ENCODE data around the gene TSPAN17. TPM values are rescaled to one million over a fixed set of nuclear protein-coding genes. Genes with fewer than 3 reads are reported as not detected.

Gene TSPAN17
- total RNA-seq, 1 donor from 2014 or later: 16.9 TPM

DNA sequence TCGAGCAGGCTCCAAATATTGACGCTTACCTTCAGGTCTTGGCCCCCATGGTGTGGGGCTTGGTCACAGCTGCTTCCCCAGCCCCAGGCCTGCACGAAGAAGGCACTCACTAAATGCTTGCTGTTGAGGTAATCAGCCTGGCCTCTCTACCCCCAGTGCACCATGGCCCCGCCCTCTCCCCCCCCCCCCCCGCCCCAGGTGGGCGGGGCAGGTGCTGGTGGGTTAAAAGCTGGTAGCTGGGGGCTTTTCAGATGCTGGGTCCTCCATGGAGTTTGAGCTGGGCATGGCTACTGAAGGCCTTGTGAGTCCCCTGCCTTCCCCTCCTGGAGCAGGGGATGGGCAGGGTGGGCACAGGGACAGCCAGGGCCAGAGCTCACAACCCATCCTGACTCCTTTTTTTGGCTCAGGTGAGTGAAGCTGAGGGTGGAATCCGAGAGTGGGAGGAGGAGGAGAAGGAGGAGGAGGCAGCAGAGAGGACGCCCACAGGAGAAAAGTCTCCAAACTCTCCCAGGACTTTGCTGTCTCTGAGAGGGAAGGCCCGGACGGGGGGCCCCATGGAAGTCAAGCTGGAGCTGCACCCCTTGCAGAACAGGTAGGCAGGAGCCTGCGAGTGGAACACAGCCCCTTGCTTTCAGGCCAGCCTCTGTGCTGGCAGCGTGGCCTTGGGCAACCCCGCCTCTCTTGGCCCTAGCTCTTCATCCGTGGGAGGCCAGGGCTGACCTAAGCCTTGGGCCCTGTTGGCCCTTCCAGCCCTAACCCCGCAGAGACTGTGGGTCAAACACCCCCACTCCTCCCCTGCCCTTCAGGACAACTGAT lies 4.4 kb upstream of the TSPAN17 start:
- no peak overlapping the region for H3K27ac ChIP-seq
- TF ChIP-seq, protein P1, sequence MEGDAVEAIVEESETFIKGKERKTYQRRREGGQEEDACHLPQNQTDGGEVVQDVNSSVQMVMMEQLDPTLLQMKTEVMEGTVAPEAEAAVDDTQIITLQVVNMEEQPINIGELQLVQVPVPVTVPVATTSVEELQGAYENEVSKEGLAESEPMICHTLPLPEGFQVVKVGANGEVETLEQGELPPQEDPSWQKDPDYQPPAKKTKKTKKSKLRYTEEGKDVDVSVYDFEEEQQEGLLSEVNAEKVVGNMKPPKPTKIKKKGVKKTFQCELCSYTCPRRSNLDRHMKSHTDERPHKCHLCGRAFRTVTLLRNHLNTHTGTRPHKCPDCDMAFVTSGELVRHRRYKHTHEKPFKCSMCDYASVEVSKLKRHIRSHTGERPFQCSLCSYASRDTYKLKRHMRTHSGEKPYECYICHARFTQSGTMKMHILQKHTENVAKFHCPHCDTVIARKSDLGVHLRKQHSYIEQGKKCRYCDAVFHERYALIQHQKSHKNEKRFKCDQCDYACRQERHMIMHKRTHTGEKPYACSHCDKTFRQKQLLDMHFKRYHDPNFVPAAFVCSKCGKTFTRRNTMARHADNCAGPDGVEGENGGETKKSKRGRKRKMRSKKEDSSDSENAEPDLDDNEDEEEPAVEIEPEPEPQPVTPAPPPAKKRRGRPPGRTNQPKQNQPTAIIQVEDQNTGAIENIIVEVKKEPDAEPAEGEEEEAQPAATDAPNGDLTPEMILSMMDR (IDR thresholded peaks at IDR 0.05): no peak
- TF ChIP-seq POLR2AphosphoS5 (IDR thresholded peaks at IDR 0.05; ENCODE audit: insufficient read depth in 1 of 2, low read depth in 1 of 2) (no peak), POLR2A (IDR thresholded peaks at IDR 0.05) (no peak)
- no peak for DNase-seq (ENCODE audit: extremely low spot score in 2 of 2)
- no peaks in the 10 kb centered on the region for H3K36me3 ChIP-seq
- H3K9me3 ChIP-seq: no peaks in the 10 kb centered on the region
- H3K27me3 ChIP-seq: no peaks in the 10 kb centered on the region
- peaks cover 10% of the 10 kb centered on the region for H3K4me1 ChIP-seq
- H3K4me3 ChIP-seq: no peak overlapping the region
- intact Hi-C loops (cut with DNase I): no loop called here

DNA sequence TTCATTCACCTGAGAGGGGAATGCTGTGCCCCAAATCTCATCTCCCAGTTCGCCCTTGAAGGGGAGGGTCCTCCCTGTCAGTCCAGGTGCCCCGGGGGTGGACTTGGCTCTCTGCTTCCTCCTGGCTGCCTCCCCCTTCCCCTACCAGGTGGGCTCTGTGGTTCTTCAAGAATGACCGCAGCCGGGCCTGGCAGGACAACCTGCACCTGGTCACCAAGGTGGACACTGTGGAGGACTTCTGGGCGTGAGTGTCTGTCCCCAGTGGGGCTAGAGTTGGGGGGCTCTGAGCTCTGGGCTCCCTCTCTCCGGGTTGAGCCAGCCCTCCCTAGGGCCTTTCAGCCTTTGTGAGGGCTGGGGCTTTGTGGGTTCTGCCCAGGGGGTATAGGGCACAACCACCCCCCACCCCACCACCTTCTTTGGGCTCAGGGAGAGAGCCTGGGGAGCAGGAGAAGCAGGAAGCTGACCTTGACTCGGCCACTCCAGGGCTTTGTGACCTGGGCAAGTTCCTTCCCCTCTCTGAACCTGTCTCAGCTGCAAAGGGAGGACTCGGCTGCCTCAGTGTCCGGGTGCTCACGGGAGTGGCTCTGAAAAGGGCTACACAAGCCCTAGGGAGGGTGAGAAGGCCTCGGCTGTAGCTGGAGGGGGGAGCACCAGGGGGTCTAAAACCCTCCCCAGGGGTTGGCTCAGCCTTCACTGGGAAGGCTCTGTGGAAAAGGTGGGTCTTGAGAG lies 3.6 kb upstream of the TSPAN17 start:
- intact Hi-C loops (cut with DNase I): no loop called here
- H3K9me3 ChIP-seq: no peaks in the 10 kb centered on the region
- no peak overlapping the region for H3K4me3 ChIP-seq

DNA sequence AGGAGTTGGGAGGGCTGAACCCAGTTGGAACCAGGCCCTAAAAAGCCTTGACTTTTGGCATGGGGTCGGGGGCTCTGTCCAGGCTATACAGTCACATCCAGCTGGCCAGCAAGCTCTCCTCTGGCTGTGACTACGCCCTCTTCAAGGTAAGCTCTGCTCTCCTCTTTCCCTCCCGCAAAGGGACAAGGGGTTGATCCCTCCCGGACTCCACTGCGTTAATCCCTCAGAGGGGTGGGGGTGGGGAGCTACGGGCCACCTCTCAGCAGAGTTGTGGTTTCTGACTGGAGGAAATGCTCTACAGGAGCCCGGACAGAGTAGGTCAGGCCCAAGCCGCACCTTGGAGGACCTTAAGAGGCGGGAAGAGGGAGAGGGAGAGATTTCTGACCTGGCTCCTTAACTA lies 3.0 kb upstream of the TSPAN17 start:
- no peak overlapping the region for H3K27ac ChIP-seq

More for the DNA sequence above, 3.6 kb upstream of the TSPAN17 start:
- Histone ChIP-seq H3K27me3 (no peaks in the 10 kb centered on the region), H3K36me3 (no peaks in the 10 kb centered on the region), H3K4me1 (peaks cover 18% of the 10 kb centered on the region), H3K27ac (no peak overlapping the region)
- no peak for DNase-seq (ENCODE audit: extremely low spot score in 2 of 2)
- TF ChIP-seq POLR2A (IDR thresholded peaks at IDR 0.05) (no peak), POLR2AphosphoS5 (IDR thresholded peaks at IDR 0.05; ENCODE audit: insufficient read depth in 1 of 2, low read depth in 1 of 2) (no peak)
- TF ChIP-seq, protein P1 (IDR thresholded peaks at IDR 0.05): no peak

DNA sequence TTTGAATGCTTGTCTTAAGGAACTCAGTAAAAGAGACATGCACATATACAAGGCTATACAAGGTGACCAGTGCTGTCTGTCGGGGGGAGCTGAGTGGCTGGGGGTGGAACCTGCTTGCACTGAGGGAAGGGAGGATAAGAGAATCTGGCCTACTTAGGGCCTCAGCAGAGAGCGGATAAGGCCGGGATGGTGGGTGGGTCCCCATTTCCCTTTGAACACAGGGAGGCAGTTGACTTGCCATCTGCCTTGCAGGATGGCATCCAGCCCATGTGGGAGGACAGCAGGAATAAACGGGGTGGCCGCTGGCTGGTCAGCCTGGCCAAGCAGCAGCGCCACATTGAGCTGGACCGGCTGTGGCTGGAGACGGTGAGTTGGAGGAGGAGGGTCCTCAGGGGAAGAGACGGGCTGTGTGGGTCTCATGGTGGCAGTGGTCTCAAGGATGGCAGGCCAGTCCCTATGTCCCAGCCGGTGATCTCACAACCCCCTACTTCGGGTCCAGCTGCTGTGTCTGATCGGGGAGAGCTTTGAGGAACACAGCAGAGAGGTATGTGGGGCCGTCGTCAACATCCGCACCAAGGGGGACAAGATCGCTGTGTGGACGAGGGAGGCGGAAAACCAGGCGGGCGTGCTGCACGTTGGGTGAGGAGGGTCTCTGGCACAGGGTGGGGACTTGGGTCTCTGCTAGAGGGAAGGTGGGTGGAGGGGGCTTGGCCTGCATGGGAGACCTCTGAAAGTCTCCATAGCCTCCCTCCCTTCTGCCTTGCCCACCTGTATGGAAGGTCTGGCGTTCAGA lies 2.2 kb upstream of the TSPAN17 start:
- Histone ChIP-seq H3K9me3 (no peaks in the 10 kb centered on the region), H3K4me3 (no peak overlapping the region), H3K36me3 (no peaks in the 10 kb centered on the region), H3K4me1 (peaks cover 26% of the 10 kb centered on the region), H3K27me3 (no peaks in the 10 kb centered on the region), H3K27ac (no peak overlapping the region)
- DNase-seq (ENCODE audit: extremely low spot score in 2 of 2): no peak
- no peak for TF ChIP-seq POLR2A (IDR thresholded peaks at IDR 0.05)
- TF ChIP-seq, protein P1 (IDR thresholded peaks at IDR 0.05): no peak
- no peak for TF ChIP-seq POLR2AphosphoS5 (IDR thresholded peaks at IDR 0.05; ENCODE audit: insufficient read depth in 1 of 2, low read depth in 1 of 2)
- intact Hi-C loops (cut with DNase I): no loop called here

More for the DNA sequence above, 3.0 kb upstream of the TSPAN17 start:
- intact Hi-C loops (cut with DNase I): no loop called here
- Histone ChIP-seq H3K9me3 (no peaks in the 10 kb centered on the region), H3K36me3 (no peaks in the 10 kb centered on the region), H3K27me3 (no peaks in the 10 kb centered on the region), H3K4me1 (peaks cover 23% of the 10 kb centered on the region), H3K4me3 (no peak overlapping the region)
- DNase-seq (ENCODE audit: extremely low spot score in 2 of 2): no peak
- TF ChIP-seq POLR2AphosphoS5 (IDR thresholded peaks at IDR 0.05; ENCODE audit: insufficient read depth in 1 of 2, low read depth in 1 of 2): no peak
- TF ChIP-seq POLR2A (IDR thresholded peaks at IDR 0.05): no peak
- TF ChIP-seq, protein P1 (IDR thresholded peaks at IDR 0.05): no peak

Data from vagina (tissue), 2 donors.